Mesenchymal stem cell (in vitro differentiated cells and primary cell): ENCODE data around the gene ABCC6.
"Not testable (repeated sequence)": the region's sequence is repeated elsewhere in the genome, so short reads cannot be mapped to it uniquely, and the experiment has no call there.

Experiments used
- DNase-seq: peaks from one replicate; pipeline ENCODE4 v3.0.0-alpha.2; 2013
- H2AFZ ChIP-seq: one replicate; pipeline ENCODE4 v1.6.1; 2013; ENCODE audit warnings: low read depth, mild to moderate bottlenecking, control low read depth, inconsistent platforms, low read length, moderate library complexity
- H2AK5ac ChIP-seq: 2 replicates; pipeline ENCODE4 v1.6.1; 2013; ENCODE audit warnings: low read length, moderate library complexity, mild to moderate bottlenecking, inconsistent platforms; ENCODE audit not compliant: severe bottlenecking
- H2BK120ac ChIP-seq: one replicate; pipeline ENCODE4 v1.6.1; 2013; ENCODE audit warnings: low read depth, mild to moderate bottlenecking, inconsistent platforms, low read length, moderate library complexity
- H2BK12ac ChIP-seq, 2 experiments: one replicate each; pipeline ENCODE4 v1.6.1; 2013; ENCODE audit warnings: inconsistent platforms in 2 of 2, low read length in 2 of 2, mild to moderate bottlenecking in 2 of 2, moderate library complexity in 2 of 2, control low read depth in 1 of 2
- H2BK15ac ChIP-seq: one replicate; pipeline ENCODE4 v1.6.1; 2013; ENCODE audit warnings: mild to moderate bottlenecking, low read depth, inconsistent platforms; ENCODE audit not compliant: poor library complexity, severe bottlenecking
- H2BK5ac ChIP-seq: 2 replicates; pipeline ENCODE4 v1.6.1; 2013; ENCODE audit warnings: low read depth, mild to moderate bottlenecking, low read length, control low read depth, inconsistent platforms; ENCODE audit not compliant: poor library complexity, severe bottlenecking
- H3K14ac ChIP-seq, 2 experiments: one replicate each; pipeline ENCODE4 v1.6.1; 2013; ENCODE audit warnings: inconsistent platforms in 2 of 2, low read length in 2 of 2, control low read depth in 1 of 2, mild to moderate bottlenecking in 1 of 2, moderate library complexity in 1 of 2
- H3K18ac ChIP-seq, 2 experiments: one replicate each; pipeline ENCODE4 v1.6.1; 2013; ENCODE audit warnings: inconsistent platforms in 2 of 2, low read length in 2 of 2, control low read depth in 1 of 2, low read depth in 1 of 2, mild to moderate bottlenecking in 1 of 2
- H3K23ac ChIP-seq, 2 experiments: one replicate each; pipeline ENCODE4 v1.6.1; 2013; ENCODE audit warnings: inconsistent platforms in 2 of 2, low read length in 2 of 2, mild to moderate bottlenecking in 2 of 2, moderate library complexity in 2 of 2, control low read depth in 1 of 2
- H3K27ac ChIP-seq: 2 replicates; pipeline ENCODE4 v1.5.1; 2013; ENCODE audit warnings: mild to moderate bottlenecking, moderate library complexity, low read length, control low read depth, inconsistent platforms; ENCODE audit not compliant: poor library complexity, severe bottlenecking
- H3K27me3 ChIP-seq, 2 experiments: 2 replicates each; pipeline versions ENCODE4 v1.6.1 to v1.7.0; 2013; ENCODE audit warnings: low read length in 2 of 2, mild to moderate bottlenecking in 2 of 2, moderate library complexity in 2 of 2, control low read depth in 1 of 2, inconsistent platforms in 1 of 2; ENCODE audit not compliant: control insufficient read depth in 1 of 2, insufficient read depth in 1 of 2
- H3K36me3 ChIP-seq, 2 experiments: 2 replicates each; pipeline versions ENCODE4 v1.6.1 to v1.7.0; 2013; ENCODE audit warnings: low read length in 2 of 2, control low read depth in 1 of 2, inconsistent platforms in 1 of 2, low read depth in 1 of 2, mild to moderate bottlenecking in 1 of 2; ENCODE audit not compliant: insufficient read depth in 2 of 2, control insufficient read depth in 1 of 2
- H3K4ac ChIP-seq, 2 experiments: one replicate each; pipeline ENCODE4 v1.6.1; 2013; ENCODE audit warnings: inconsistent platforms in 2 of 2, low read length in 2 of 2, mild to moderate bottlenecking in 2 of 2, moderate library complexity in 2 of 2, control low read depth in 1 of 2, low read depth in 1 of 2
- H3K4me1 ChIP-seq: 2 replicates; pipeline ENCODE4 v1.6.1; 2013; ENCODE audit warnings: low read depth, low read length, control low read depth; ENCODE audit not compliant: control insufficient read depth, insufficient read depth
- H3K4me2 ChIP-seq: 2 replicates; pipeline ENCODE4 v1.6.1; 2013; ENCODE audit warnings: low read length, mild to moderate bottlenecking, inconsistent platforms; ENCODE audit not compliant: poor library complexity, severe bottlenecking
- H3K4me3 ChIP-seq, 2 experiments: 2 replicates each; pipeline versions ENCODE4 v1.5.1 to v1.7.0; 2013; ENCODE audit warnings: low read length in 2 of 2, mild to moderate bottlenecking in 2 of 2, control low read depth in 1 of 2, low read depth in 1 of 2; ENCODE audit not compliant: insufficient read depth in 1 of 2
- H3K79me1 ChIP-seq: replicated peaks from 2 replicates; pipeline ENCODE4 v1.6.1; 2013; ENCODE audit warnings: mild to moderate bottlenecking, control low read depth, low read length, inconsistent platforms; ENCODE audit not compliant: poor library complexity, severe bottlenecking
- H3K9ac ChIP-seq: 2 replicates; pipeline ENCODE4 v1.7.0; 2013; ENCODE audit warnings: mild to moderate bottlenecking, low read length, moderate library complexity
- H3K9me3 ChIP-seq: 2 replicates; pipeline ENCODE4 v1.7.0; 2013; ENCODE audit warnings: mild to moderate bottlenecking, low read length; ENCODE audit not compliant: control insufficient read depth
- H4K8ac ChIP-seq: one replicate; pipeline ENCODE4 v1.6.1; 2013; ENCODE audit warnings: inconsistent platforms, mild to moderate bottlenecking, low read length, moderate library complexity
- H4K91ac ChIP-seq: one replicate; pipeline ENCODE4 v1.6.1; 2013; ENCODE audit warnings: mild to moderate bottlenecking, low read length, inconsistent platforms
- WGBS: methylation state at CpG from one replicate; pipeline ENCODE4 v1.1.7; 2013; ENCODE audit warnings: mixed read lengths; 5-methylcytosine and 5-hydroxymethylcytosine counted together

ABCC6 gene

GRCh38 chr16:16162591-16162990, 60.7 kb downstream of the ABCC6 start:
- WGBS = 75% methylated on average over 3 of the region's 3 CpGs
- Histone ChIP-seq H3K4ac (no peak overlapping the region), H3K79me1 (no peaks in the 10 kb centered on the region), H2AFZ (no peak overlapping the region), H3K9ac (no peak overlapping the region), H2BK12ac (no peak overlapping the region), H3K18ac (no peak overlapping the region), H2BK15ac (no peak overlapping the region), H3K4me3 (no peak overlapping the region), H3K4me2 (no peak overlapping the region), H3K27me3 (peaks cover 14 to 33% of the 10 kb centered on the region in 2 experiments), H2BK120ac (no peak overlapping the region), H4K91ac (no peak overlapping the region), H3K23ac (no peak overlapping the region), H2AK5ac (no peak overlapping the region), H3K9me3 (peaks cover 21% of the 10 kb centered on the region), H3K14ac (no peak overlapping the region), H3K36me3 (peaks cover 0 to 26% of the 10 kb centered on the region in 2 experiments), H3K27ac (no peak overlapping the region), H3K4me1 (peaks cover 3% of the 10 kb centered on the region), H2BK5ac (no peak overlapping the region), H4K8ac (no peak overlapping the region)
- no peak for DNase-seq

- H3K36me3 ChIP-seq = peaks cover 0 to 28% of the 10 kb centered on the region in 2 experiments
- peaks cover 21% of the 10 kb centered on the region for H3K9me3 ChIP-seq
- not testable (repeated sequence) for H3K23ac ChIP-seq
Observed at GRCh38 chr16:16161840-16162239, 61.5 kb downstream of the ABCC6 start.

GRCh38 chr16:16161319-16161718, 62.0 kb downstream of the ABCC6 start:
- no peak overlapping the region for H2BK120ac ChIP-seq

More at GRCh38 chr16:16161840-16162239, 61.5 kb downstream of the ABCC6 start:
- H3K9ac ChIP-seq, H3K4ac ChIP-seq, H2AK5ac ChIP-seq, H3K27ac ChIP-seq, H2BK5ac ChIP-seq, H3K4me3 ChIP-seq, H4K8ac ChIP-seq, DNase-seq, H2BK15ac ChIP-seq, H3K79me1 ChIP-seq, H2BK12ac ChIP-seq, H3K18ac ChIP-seq, H2BK120ac ChIP-seq, H4K91ac ChIP-seq, H3K4me2 ChIP-seq, H3K14ac ChIP-seq, H2AFZ ChIP-seq, H3K4me1 ChIP-seq: not testable (repeated sequence)
- WGBS = 85% methylated on average over 4 of the region's 5 CpGs
- H3K27me3 ChIP-seq = peaks cover 14 to 33% of the 10 kb centered on the region in 2 experiments

DNA sequence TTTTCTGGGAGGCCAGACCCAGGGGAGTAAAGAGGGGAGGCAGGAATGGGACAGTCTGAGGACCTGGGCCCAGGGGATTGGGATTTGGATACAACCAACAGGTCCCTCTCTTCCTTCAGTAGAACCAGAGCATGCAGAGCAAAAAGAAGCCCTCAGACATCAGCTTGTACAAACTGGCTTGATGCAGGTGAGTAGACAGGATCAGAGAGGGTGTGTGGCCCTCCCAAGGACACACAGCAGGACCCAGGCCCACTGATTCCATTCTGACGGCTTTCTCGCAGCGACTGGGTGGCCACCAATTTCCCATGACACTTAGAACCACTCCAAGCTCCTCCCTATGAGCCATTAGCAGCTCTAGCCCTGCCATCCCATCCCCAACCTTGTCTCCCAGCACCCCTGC, 63.6 kb downstream of the ABCC6 start:
- Histone ChIP-seq H2BK120ac (no peak overlapping the region), H3K9ac (no peak overlapping the region), H3K9me3 (peaks cover 21% of the 10 kb centered on the region), H3K79me1 (no peaks in the 10 kb centered on the region), H2AFZ (no peak overlapping the region), H3K4me2 (no peak overlapping the region), H3K4me3 (no peak overlapping the region), H3K18ac (no peak overlapping the region), H3K23ac (no peak overlapping the region), H2BK12ac (no peak overlapping the region), H4K8ac (no peak overlapping the region), H3K27me3 (peaks cover 20 to 41% of the 10 kb centered on the region in 2 experiments), H3K27ac (no peak overlapping the region), H4K91ac (no peak overlapping the region), H2BK5ac (no peak overlapping the region), H3K36me3 (peaks cover 0 to 20% of the 10 kb centered on the region in 2 experiments), H3K14ac (no peak overlapping the region), H3K4me1 (peaks cover 3% of the 10 kb centered on the region), H2AK5ac (no peak overlapping the region), H3K4ac (no peak overlapping the region), H2BK15ac (no peak overlapping the region)
- DNase-seq = no peak
- WGBS = 81% methylated on average over 3 of the region's 3 CpGs

More at GRCh38 chr16:16161319-16161718, 62.0 kb downstream of the ABCC6 start:
- Histone ChIP-seq H2AFZ (no peak overlapping the region), H3K4me2 (no peak overlapping the region), H2BK5ac (no peak overlapping the region), H3K18ac (no peak overlapping the region), H3K4me1 (peaks cover 3% of the 10 kb centered on the region), H3K27me3 (peaks cover 16 to 33% of the 10 kb centered on the region in 2 experiments), H2AK5ac (peak overlapping the region; percentile 64), H2BK12ac (no peak overlapping the region), H4K8ac (no peak overlapping the region), H3K9me3 (peaks cover 21% of the 10 kb centered on the region), H2BK15ac (no peak overlapping the region), H3K27ac (no peak overlapping the region), H3K4me3 (no peak overlapping the region), H3K79me1 (no peaks in the 10 kb centered on the region), H4K91ac (no peak overlapping the region), H3K14ac (no peak overlapping the region), H3K9ac (no peak overlapping the region), H3K4ac (no peak overlapping the region), H3K36me3 (peaks cover 0 to 28% of the 10 kb centered on the region in 2 experiments), H3K23ac (no peak overlapping the region)
- DNase-seq = no peak
- 60% methylated on average over 5 of the region's 5 CpGs for WGBS
